ENCODE results near the gene SRSF1. TPM values are rescaled to one million over a fixed set of nuclear protein-coding genes. Genes with fewer than 3 reads are reported as not detected.
"Not testable (repeated sequence)": the region's sequence is repeated elsewhere in the genome, so short reads cannot be mapped to it uniquely, and the experiment has no call there.

The SRSF1 gene
- total RNA-seq, 2 experiments from 2014 or later, result 314 to 323 TPM

DNA sequence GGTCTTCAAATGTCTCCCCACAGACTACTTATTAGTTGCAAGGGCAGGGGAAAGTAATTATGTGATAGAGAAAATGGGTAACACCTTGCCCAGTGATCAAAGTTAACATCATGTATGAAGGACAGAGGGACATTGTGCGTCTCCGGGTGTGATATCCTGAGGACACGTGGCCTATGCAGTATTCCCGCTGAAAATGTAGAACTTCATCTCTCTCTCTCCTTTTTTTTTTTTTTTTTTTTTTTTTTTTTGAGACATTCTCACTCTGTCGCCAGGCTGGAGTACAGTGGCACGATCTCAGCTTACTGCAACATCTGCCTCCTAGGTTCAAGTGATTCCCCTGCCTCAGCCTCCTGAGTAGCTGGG lies 43.9 kb downstream of the SRSF1 start:
- no peak overlapping the region for H3K4me3 Mint-ChIP-seq
- no peak for ATAC-seq (ENCODE audit: low read depth)

GRCh38 chr17:57962279-57963148 lies 44.5 kb downstream of the SRSF1 start:
- H3K27me3 Mint-ChIP-seq, result peaks cover 41% of the 10 kb centered on the region
- no peak overlapping the region for H3K27ac Mint-ChIP-seq
- no peaks in the 10 kb centered on the region for H3K36me3 Mint-ChIP-seq
- ATAC-seq (ENCODE audit: low read depth) (no peak), DNase-seq (no peak)
- no peak overlapping the region for H3K4me3 Mint-ChIP-seq
- POLR2A ChIA-PET, result no interaction called here
- H3K9me3 Mint-ChIP-seq, result no peaks in the 10 kb centered on the region
- H3K4me1 Mint-ChIP-seq, result no peaks in the 10 kb centered on the region

More for the DNA sequence above, 43.9 kb downstream of the SRSF1 start:
- H3K27ac Mint-ChIP-seq, result no peak overlapping the region
- no peaks in the 10 kb centered on the region for H3K9me3 Mint-ChIP-seq
- POLR2A ChIA-PET, result no interaction called here
- no peaks in the 10 kb centered on the region for H3K4me1 Mint-ChIP-seq
- peaks cover 35% of the 10 kb centered on the region for H3K27me3 Mint-ChIP-seq
- DNase-seq, result no peak
- H3K36me3 Mint-ChIP-seq, result no peaks in the 10 kb centered on the region

- peaks cover 11% of the 10 kb centered on the region for H3K4me1 Mint-ChIP-seq
- no peaks in the 10 kb centered on the region for H3K9me3 Mint-ChIP-seq
- no peaks in the 10 kb centered on the region for H3K36me3 Mint-ChIP-seq
- peaks cover 56% of the 10 kb centered on the region for H3K27me3 Mint-ChIP-seq
- DNase-seq (peak; percentile 5), ATAC-seq (ENCODE audit: low read depth) (no peak)
- POLR2A ChIA-PET, result no interaction called here
- no peak overlapping the region for H3K27ac Mint-ChIP-seq
- no peak overlapping the region for H3K4me3 Mint-ChIP-seq
Measured at GRCh38 chr17:57959929-57960328, 47.1 kb downstream of the SRSF1 start.

GRCh38 chr17:57958391-57958790 lies 48.7 kb downstream of the SRSF1 start:
- ATAC-seq (ENCODE audit: low read depth), result not testable (repeated sequence)
- peaks cover 57% of the 10 kb centered on the region for H3K27me3 Mint-ChIP-seq

DNA sequence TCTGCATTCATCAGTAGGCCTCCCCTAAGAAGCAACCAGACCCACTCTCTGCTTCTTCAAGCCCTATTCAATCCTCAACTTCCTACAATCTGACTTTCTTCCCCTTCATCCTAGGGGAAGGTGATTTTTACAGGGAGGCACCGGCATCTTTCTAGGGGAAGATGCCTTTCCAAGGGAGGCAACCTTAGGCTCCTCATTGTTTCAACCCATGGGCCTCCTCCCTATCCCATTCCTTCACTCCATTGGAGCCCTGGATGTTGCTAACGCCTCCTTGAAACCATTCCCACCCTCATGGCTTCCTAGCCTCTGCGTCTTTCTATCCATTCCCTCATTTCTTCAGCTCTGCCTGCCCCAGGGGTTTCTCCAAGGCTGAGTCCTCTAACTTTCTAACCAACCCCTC lies 49.2 kb downstream of the SRSF1 start:
- DNase-seq (no peak), ATAC-seq (ENCODE audit: low read depth) (no peak)
- no peaks in the 10 kb centered on the region for H3K36me3 Mint-ChIP-seq
- no peaks in the 10 kb centered on the region for H3K9me3 Mint-ChIP-seq
- H3K4me1 Mint-ChIP-seq, result peaks cover 13% of the 10 kb centered on the region
- peaks cover 61% of the 10 kb centered on the region for H3K27me3 Mint-ChIP-seq
- no peak overlapping the region for H3K27ac Mint-ChIP-seq
- POLR2A ChIA-PET, result no interaction called here
- no peak overlapping the region for H3K4me3 Mint-ChIP-seq

More at GRCh38 chr17:57958391-57958790, 48.7 kb downstream of the SRSF1 start:
- H3K27ac Mint-ChIP-seq, DNase-seq, H3K9me3 Mint-ChIP-seq, H3K4me3 Mint-ChIP-seq, POLR2A ChIA-PET, H3K36me3 Mint-ChIP-seq: not testable (repeated sequence)
- peaks cover 13% of the 10 kb centered on the region for H3K4me1 Mint-ChIP-seq

DNA sequence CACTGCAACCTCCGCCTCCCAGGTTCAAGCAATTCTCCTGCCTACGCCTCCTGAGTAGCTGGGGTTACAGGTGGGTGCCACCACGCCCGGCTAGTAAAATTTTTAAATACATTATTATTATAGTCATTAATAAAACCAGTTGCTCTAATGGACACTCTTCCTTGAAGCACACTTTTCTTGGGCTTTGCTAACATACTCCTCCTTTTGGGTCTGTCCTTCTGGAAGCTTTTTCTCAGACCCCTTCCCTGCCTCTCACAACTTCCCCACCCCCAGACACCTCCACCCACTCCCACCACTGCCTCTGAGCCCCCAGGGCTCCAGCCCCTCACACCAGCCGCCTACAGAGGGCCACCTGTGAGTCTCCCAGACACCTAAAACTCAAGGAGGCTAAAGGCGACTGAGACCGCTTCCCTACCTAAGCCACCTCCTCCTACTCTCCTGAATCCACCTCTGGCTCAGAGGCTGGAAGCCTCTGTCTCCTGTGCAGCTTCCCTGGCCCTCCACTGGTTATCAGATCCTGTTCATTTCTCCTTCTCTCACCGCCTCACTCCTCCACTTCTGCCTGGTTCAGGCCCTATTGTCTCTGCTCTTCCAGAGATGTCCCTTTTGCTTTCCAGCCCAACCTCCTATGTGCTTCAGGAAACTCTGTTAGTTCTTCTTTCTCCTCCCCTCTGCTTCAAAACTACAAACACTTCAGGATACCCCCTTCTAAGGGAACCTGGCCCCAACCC lies 49.8 kb downstream of the SRSF1 start:
- Mint-ChIP-seq H3K27me3 (peaks cover 66% of the 10 kb centered on the region), H3K4me1 (peaks cover 13% of the 10 kb centered on the region), H3K4me3 (no peak overlapping the region), H3K9me3 (no peaks in the 10 kb centered on the region), H3K36me3 (no peaks in the 10 kb centered on the region), H3K27ac (no peak overlapping the region)
- DNase-seq (no peak), ATAC-seq (ENCODE audit: low read depth) (no peak)
- POLR2A ChIA-PET, result no interaction called here

- POLR2A ChIA-PET, result interaction anchor here (1.2 kb wide), 1 partner anchor 51 kb away, joined by 5 read pairs; the partner anchor contains the start of gene SRSF1
Measured at GRCh38 chr17:57956291-57957119, 50.5 kb downstream of the SRSF1 start.

DNA sequence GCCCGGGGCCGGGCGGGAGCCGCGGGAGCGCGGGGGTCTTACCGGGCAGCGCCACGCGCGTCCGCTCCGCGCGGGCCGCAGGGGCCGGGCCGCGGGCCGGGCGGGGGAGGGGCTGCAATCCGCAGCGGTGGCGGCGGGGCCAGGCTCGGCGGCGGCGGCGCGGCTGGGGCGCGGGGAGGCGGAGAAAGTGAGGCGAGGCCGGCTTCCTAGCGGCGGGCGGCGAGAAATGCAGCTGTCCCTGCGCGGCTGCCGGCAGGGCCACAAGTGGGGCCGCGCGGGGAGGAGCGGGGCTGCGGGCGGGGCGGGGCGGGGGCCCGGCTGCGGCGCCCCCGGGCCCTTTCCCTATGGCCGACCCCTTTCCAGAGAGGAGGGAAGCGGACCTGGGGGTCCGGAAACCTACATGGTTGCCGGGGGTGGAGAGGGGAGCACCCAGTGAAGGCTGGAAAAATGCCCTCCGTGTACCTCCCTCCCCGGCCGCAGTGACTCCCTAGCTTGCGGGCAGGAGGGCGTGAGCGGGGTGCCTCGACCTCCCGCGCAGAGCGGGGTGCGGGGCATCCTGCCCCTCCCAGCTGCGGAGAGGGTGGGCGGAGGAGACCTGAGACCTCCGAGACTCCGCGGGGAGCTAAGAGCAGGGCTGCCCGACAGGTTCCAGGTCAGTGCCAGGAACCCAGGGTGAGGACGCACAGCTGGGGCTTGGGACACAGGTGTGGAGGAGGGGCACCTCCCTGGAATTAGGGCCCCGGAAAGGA lies 51.7 kb downstream of the SRSF1 start, which contains the start of gene CUEDC1:
CUEDC1 (minus strand) TSS at position 230 of the 749 bp plus-strand sequence. CDS start 69,848 bp downstream, outside the sequence.
- no peak within 1 kb of the TSS for H3K27ac Mint-ChIP-seq

More at GRCh38 chr17:57956291-57957119, 50.5 kb downstream of the SRSF1 start:
- H3K4me3 Mint-ChIP-seq, result peak overlapping the region; percentile 68
- H3K9me3 Mint-ChIP-seq, result no peaks in the 10 kb centered on the region
- peaks cover 65% of the 10 kb centered on the region for H3K27me3 Mint-ChIP-seq
- H3K4me1 Mint-ChIP-seq, result peaks cover 13% of the 10 kb centered on the region
- no peak overlapping the region for H3K27ac Mint-ChIP-seq
- H3K36me3 Mint-ChIP-seq, result no peaks in the 10 kb centered on the region
- ATAC-seq (ENCODE audit: low read depth) (peak; percentile 68), DNase-seq (peak; percentile 52)

DNA sequence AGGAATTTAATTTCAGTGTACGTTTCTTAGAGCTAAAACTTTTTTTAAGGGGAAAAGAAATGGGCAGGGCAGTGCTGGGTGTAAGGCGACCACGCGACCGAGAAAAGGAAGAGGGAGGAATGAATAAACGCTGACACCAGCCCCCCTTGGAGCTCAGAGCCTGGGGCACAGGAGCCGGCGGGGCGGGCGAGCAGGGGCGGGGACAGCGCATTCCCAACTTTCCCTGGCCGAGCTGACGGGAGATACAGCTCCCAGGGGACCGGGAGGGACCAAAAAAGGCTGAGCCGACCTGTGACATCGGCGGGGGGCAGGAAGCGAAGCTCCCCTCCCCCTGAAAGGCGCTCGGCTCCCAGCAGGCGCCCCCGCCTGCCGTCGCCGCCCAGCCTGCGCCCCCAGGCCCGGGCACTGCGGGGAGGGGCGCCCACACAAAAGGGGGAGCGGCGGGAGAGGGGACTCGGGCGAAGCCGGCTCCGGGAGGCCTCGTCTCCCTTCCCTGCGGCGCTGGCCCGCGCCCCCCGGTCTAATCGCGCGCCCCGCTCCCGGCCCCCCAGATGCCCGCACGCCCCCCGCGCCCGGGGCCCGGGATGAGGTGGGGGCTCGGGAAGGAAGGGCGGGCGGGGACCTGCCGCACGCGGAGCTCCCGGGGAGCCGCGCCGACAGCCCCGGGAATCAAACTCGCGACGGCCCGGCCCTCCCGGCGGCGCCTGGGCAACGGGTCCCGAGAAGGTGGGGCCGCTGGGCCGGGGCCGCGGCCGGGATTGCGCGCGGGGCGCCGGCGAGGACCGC lies 52.5 kb downstream of the SRSF1 start:
- ATAC-seq (ENCODE audit: low read depth), result peak; percentile 10
- peaks cover 61% of the 10 kb centered on the region for H3K27me3 Mint-ChIP-seq
- H3K27ac Mint-ChIP-seq, result no peak overlapping the region

More for the DNA sequence above, 51.7 kb downstream of the SRSF1 start, which contains the start of gene CUEDC1:
- Mint-ChIP-seq H3K36me3 (no peaks in the 10 kb centered on the region), H3K9me3 (no peaks in the 10 kb centered on the region), H3K4me1 (peaks cover 19% of the 10 kb centered on the region), H3K27me3 (peaks cover 59% of the 10 kb centered on the region), H3K4me3 (peak within 1 kb of the TSS; percentile 68)
- DNase-seq (peak; percentile 75), ATAC-seq (ENCODE audit: low read depth) (peak; percentile 67)
- POLR2A ChIA-PET, result interaction anchor here (0.9 to 1.2 kb wide), 2 partner anchors 52 to 55 kb away, joined by 3 to 5 read pairs; partner anchors contain the start of gene SRSF1

DNA sequence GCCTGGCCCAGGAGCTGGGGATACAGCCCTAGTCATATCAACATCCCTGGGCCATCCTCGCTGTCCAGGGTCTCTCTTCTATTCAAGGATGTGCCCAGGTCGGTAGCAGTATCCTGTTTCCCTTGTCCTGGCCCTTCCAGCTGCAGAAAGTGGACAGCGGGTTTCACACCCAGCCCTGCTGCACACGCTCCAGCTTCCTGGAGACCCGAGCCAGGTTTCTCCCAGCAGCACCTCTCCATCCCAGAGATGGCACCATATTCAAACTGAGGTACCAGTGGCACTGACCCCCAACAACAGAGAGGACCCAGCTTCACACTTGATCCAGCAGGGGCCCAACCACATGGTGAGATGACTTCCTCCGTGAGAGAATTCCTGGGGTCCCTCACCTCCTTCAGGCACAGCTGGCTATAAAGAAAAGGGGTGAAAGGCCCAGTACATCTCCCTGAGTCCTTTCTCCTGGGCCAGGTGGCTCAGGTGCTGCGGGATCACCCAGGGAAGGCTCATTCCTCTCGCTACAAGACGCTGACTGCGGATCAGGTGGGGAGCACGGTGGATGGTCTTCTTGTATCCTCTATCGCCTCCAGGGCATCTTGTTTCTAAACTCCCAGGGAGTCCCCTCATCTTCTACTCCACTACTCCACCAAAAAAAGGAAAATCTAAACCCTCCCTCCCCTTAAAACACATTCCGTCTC lies 53.2 kb downstream of the SRSF1 start:
- Mint-ChIP-seq H3K4me1 (peaks cover 27% of the 10 kb centered on the region), H3K4me3 (peak overlapping the region; percentile 63), H3K27me3 (peaks cover 56% of the 10 kb centered on the region), H3K27ac (no peak overlapping the region), H3K36me3 (no peaks in the 10 kb centered on the region), H3K9me3 (no peaks in the 10 kb centered on the region)
- DNase-seq (no peak), ATAC-seq (ENCODE audit: low read depth) (no peak)
- POLR2A ChIA-PET, result no interaction called here

More for the DNA sequence above, 52.5 kb downstream of the SRSF1 start:
- POLR2A ChIA-PET, result no interaction called here
- Mint-ChIP-seq H3K4me1 (peaks cover 24% of the 10 kb centered on the region), H3K36me3 (no peaks in the 10 kb centered on the region), H3K9me3 (no peaks in the 10 kb centered on the region), H3K4me3 (peak overlapping the region; percentile 63)
- DNase-seq, result peak; percentile 38
